SKM-1 (cell line): ENCODE data around the gene TMTC2.
"Not testable (repeated sequence)": the region's sequence is repeated elsewhere in the genome, so short reads cannot be mapped to it uniquely, and the experiment has no call there.

Experiments used
- DNase-seq: peaks from one replicate; lab custom pipeline; 2025; ENCODE audit not compliant: unreplicated experiment; lab: John Stamatoyannopoulos, UW

Gene TMTC2

GRCh38 chr12:82787016-82787415, 100.3 kb downstream of the TMTC2 start:
- no peak for DNase-seq

- DNase-seq, result no peak
These were observed 101.9 kb downstream of the TMTC2 start for GRCh38 chr12:82788594-82788993.

DNA sequence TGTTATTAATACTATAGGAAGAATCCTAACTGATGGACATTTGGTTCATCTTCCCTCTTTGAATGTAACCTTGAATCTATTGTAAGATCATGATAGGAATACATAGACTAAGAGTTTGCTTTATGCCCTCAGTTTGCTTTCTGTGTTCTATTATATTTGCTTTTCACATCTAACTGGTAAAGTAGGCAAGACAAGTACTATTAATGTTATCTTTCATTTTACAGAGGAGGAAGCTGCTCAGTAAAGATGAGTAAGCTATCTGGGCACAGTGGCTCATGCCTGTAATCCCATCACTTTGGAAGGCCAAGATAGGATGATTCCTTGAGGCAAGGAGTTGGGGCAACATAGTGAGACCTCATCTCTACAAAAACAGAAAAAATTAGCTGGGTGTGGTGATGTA, 103.0 kb downstream of the TMTC2 start:
- DNase-seq, result no peak

DNA sequence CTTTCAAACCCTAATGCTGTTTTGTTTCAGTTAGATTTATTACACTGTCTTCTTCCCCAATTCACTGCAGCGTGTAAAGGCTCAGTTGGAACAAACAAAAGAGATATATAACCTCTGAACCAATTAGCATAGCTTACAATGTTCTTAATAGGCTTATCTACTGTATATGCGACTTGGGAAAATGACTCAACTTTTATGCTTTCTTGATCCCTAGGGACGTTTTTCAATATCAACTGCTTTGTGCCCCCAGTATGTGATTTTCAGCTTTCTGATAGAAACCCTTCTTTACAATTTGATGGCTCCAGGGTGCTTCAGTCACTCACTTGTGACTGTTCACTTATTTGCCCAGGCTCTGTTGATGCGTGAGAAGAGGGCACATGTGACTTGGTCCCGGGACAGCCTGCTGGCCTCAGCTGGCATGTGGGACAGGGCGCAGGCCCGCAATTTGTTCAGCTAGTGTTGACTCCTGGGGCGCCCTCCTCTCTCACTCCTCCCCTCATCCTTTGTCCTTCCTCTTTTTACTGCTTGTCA, 107.1 kb downstream of the TMTC2 start:
- no peak for DNase-seq

DNA sequence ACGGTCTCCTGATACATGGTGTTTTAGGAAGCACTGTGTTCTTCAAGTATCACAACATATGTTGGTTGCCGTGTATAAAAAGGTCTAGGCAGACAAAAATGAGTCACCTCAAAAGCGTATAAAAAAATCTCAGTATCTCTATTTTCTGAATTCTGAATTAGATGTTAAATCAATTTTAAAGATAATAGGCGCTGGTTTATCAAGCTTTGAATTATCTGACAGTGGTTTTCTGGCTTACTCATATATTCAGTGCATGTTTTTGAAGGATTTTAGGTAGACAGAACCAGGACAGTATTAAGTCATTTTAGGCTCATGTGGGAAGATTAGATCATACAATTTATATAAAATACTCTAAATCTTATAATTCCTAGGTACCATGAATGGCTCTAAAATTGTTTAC, 110.8 kb downstream of the TMTC2 start:
- DNase-seq, result no peak

GRCh38 chr12:82800185-82800584, 113.5 kb downstream of the TMTC2 start:
- DNase-seq, result no peak

DNA sequence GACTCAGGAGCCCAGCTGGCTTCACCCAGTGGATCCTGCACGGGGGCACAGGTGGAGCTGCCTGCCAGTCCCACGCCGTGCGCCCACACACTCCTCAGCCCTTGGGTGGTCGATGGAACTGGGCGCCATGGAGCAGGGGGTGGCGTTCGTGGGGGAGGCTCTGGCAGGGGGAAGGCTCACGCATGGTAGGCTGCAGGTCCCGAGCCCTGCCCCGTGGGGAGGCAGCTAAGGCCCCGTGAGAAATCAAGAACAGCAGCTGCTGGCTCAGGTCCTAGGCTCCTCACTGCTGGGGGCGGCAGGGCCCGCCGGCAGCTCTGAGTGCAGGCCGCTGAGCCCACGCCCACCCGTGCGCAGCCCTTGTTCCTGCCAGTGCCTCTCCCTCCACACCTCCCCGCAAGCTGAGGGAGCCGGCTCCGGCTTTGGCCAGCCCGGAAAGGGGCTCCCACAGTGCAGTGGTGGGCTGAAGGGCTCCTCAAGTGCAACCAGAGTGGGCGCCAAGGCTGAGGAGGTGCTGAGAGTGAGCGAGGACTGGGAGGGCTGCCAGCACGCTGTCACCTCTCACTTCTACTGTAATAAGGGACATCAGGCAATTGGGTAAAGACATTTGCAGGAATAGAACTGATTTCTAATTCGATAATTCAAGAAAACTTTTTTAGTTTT, 115.4 kb downstream of the TMTC2 start:
- DNase-seq, result no peak

- no peak for DNase-seq
These were observed 116.5 kb downstream of the TMTC2 start for GRCh38 chr12:82803201-82803600.

DNA sequence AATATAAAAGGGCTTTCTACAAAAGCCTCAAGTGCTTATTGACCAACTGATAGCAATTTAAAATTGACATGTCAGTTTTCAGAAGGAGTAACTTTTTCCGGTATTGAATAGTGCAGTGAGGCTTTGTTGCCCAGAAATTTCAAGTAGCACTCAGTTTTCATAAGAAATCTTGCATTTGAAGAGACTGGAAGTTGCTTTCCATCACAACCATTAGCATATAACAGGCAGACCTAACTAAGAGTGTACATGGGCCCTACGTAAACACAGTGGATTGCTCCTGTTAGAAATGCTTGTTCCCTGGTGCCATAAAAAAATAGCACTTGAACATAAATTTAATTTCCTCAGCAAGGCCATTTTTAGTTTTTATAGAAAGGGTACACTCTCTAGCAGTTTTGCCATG, 117.9 kb downstream of the TMTC2 start:
- no peak for DNase-seq

GRCh38 chr12:82805004-82805403, 118.3 kb downstream of the TMTC2 start:
- DNase-seq, result not testable (repeated sequence)

- DNase-seq, result no peak
These were observed 119.2 kb downstream of the TMTC2 start for GRCh38 chr12:82805812-82806497.

DNA sequence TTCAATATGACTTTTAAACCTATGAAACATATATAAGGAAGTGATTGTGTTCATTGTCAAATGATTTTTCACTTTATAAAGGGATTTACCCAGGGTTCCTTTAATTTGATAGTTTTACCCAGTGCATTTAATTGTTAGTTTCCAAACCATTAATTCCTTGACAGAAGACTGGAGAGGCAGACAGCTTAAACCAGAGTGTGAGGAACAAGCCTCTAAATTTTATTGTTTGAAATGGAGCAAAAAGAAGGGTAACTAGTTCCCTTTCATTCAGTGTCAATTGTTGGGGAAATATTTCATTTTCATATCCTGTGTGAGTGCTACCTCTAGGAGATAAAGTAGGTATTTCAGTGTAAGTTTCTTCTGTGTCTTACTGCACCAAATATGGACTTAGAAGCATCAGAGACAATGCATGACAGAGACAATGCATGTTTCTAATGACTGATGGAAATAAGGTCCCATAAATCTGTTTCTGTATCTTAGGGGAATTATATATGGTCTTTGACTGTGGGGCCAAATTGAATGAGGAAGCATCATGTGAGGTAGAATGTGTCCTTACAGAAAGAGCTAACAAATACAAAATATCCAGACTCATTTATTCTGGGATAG, 120.5 kb downstream of the TMTC2 start:
- no peak for DNase-seq

DNA sequence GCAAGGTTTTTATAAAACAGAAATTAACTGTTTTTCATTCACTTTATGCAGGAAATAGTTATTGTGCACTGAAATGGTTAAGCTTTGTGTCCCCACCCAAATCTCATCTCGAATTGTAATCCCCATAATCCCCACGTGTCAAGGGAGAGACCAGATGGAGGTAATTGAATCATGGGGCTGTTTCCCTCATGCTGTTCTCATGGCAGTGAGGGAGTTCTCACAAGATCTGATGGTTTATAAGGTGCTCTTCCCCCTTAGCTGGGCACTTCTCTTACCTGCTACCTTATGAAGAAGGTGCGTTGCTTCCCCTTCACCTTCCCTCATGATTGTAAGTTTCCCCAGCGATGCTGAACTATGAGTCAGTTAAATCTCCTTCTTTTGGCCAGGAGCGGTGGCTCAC, 123.9 kb downstream of the TMTC2 start:
- no peak for DNase-seq

DNA sequence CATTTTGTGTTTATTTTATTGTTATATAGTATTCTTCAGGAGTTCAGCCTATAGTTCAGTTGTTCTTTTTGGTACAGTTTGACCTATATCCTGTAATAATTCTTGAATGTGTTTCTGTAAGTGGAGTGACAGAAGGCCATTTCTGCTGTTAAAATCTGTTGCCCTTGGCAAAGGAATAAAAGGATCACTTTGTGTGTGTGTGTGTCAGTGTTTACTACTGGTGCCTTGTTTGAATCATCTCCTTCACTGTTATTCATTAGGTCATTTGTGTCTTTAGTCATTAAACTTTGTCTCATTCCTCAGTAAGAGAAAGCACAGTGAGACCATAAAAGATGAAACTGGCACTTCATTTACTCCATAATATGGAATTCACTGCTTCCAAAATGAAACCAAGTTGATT, 130.7 kb downstream of the TMTC2 start:
- no peak for DNase-seq

GRCh38 chr12:82818271-82819035, 131.7 kb downstream of the TMTC2 start:
- DNase-seq, result no peak

GRCh38 chr12:82826505-82826904, 139.8 kb downstream of the TMTC2 start:
- no peak for DNase-seq

DNA sequence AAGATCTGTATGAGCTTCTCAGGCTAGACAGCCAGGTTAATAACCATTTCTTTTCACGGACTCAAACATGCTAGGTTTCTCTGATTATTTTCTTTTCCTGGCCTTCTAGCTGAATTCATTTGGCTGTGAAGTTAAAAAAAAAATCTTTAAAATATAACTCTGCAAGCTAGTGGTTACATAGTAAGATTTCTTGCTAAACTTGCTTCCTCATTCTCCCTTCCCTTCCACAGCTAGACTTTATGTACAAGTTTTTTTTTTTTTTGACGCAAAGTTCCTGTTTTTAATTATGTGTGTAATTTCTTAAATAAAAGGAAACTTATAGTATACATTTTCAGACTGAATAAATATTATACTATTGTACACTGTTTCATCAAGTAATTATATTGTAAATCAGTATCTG, 145.4 kb downstream of the TMTC2 start:
- peak; percentile 10 for DNase-seq

GRCh38 chr12:82832981-82833380, 146.3 kb downstream of the TMTC2 start:
- no peak for DNase-seq

DNA sequence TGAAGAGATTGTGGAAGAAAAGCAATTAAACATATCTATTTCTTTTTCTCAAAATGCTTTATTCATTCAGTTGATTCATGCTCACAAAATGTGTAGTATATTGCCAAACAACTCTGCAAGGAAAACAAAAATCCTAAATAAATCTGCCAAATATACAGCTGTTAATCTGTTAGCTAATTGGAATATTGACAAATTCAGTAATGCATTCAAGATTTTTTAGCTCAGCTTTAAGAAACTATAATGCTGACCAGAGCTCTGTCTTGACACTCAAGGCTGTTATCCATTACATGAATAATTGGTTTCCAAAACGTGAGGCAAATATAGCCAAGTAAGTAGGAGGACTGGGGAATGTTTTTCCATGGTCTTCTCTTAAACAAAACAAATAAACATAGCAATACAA, 146.8 kb downstream of the TMTC2 start:
- no peak for DNase-seq

DNA sequence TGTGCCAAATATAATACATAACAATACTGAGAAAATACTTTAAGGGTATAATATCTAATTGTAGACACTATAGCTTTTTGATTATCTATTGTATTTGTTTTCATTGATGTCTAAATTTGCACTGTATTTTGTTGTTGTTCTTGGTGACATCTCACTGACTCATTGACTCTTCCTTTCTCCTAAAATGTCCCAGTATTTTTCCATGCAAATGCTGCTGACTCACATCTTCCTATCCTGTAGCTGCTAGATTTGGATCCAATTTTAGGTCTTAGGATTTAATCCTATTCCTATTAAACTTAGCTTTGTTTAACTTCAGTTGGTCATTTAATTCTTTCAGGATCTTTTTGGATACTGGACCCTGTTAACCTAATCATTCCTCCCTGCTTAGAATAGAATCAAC, 148.5 kb downstream of the TMTC2 start:
- no peak for DNase-seq

GRCh38 chr12:82838131-82838551, 151.4 kb downstream of the TMTC2 start:
- no peak for DNase-seq
